A673 (cell line): ENCODE results near the gene HEXA. TPM values are rescaled to one million over a fixed set of nuclear protein-coding genes. Genes with fewer than 3 reads are reported as not detected.

Source experiments
- BruUV-seq: library from RNA; stranded (reverse); fragments of 400-500 nt; replicated peaks from 2 replicates; lab custom pipeline; 2021; lab: Mats Ljungman, UMichigan
- CTCF ChIA-PET: fragments of 300-600 bp; sonication (Branson Sonifier 250); formaldehyde crosslinking; loops from one replicate; lab custom pipeline; 2022; ENCODE audit warnings: antibody characterized with exemption; lab: Charles Lee
- POLR2A ChIA-PET: fragments of 300-600 bp; sonication (Branson Sonifier 250); formaldehyde crosslinking; loops from one replicate; lab custom pipeline; 2022; ENCODE audit warnings: antibody characterized with exemption; ENCODE audit not compliant: low non-redundant PET; lab: Charles Lee
- DNase-seq: peaks from one replicate; pipeline ENCODE4 v3.0.0-alpha.2; 2015; ENCODE audit warnings: low spot score
- H3K27ac ChIP-seq: fragments of 200-600 bp; sonication (generic); 2 replicates; pipeline ENCODE4 v1.5.1; 2016; ENCODE audit warnings: mixed run types, low read depth, mild to moderate bottlenecking, mixed read lengths, antibody characterized with exemption, low read length; ENCODE audit not compliant: poor library complexity, severe bottlenecking
- H3K27me3 ChIP-seq: fragments of 200-600 bp; sonication (generic); replicated peaks from 2 replicates; pipeline ENCODE4 v1.6.1; 2017; ENCODE audit warnings: mixed run types, low read depth, mild to moderate bottlenecking, mixed read lengths, antibody characterized with exemption, low read length; ENCODE audit not compliant: insufficient read depth, poor library complexity
- H3K36me3 ChIP-seq: fragments of 200-600 bp; sonication (generic); 2 replicates; pipeline ENCODE4 v1.6.1; 2016; ENCODE audit warnings: mixed run types, mild to moderate bottlenecking, mixed read lengths, antibody characterized with exemption, low read length; ENCODE audit not compliant: insufficient read depth, poor library complexity, severe bottlenecking
- H3K4me1 ChIP-seq: fragments of 200-600 bp; sonication (generic); 2 replicates; pipeline ENCODE4 v1.6.1; 2017; ENCODE audit warnings: mixed run types, mild to moderate bottlenecking, mixed read lengths, antibody characterized with exemption, low read length; ENCODE audit not compliant: insufficient read depth, poor library complexity, severe bottlenecking
- H3K4me3 ChIP-seq: fragments of 200-600 bp; sonication (generic); 2 replicates; pipeline ENCODE4 v1.5.1; 2016; ENCODE audit warnings: low read depth, mixed run types, mild to moderate bottlenecking, mixed read lengths, low read length; ENCODE audit not compliant: poor library complexity, severe bottlenecking
- H3K9me3 ChIP-seq: fragments of 200-600 bp; sonication (generic); 2 replicates; pipeline ENCODE4 v1.6.1; 2016; ENCODE audit warnings: mixed run types, low read depth, mild to moderate bottlenecking, mixed read lengths, antibody characterized with exemption, low read length; ENCODE audit not compliant: poor library complexity, severe bottlenecking
- CTCF ChIP-seq: fragments of 300-800, 200-600 bp; sonication (generic); conservative IDR thresholded peaks from 2 replicates; pipeline ENCODE4 v1.5.1; 2017; ENCODE audit warnings: low read depth, mild to moderate bottlenecking, antibody characterized with exemption, low read length, moderate library complexity, mixed read lengths
- EZH2 ChIP-seq: fragments of 200-600 bp; sonication (generic); IDR thresholded peaks from 2 replicates; pipeline ENCODE4 v1.6.1; 2017; ENCODE audit warnings: borderline replicate concordance, low read depth, mild to moderate bottlenecking, mixed read lengths, antibody characterized with exemption, low read length; ENCODE audit not compliant: poor library complexity, severe bottlenecking
- intact Hi-C: fragments of 100-400 bp; cut with micrococcal nuclease; formaldehyde crosslinking; loops from one replicate; pipeline ENCODE4 v1.10.0; 2022; ENCODE audit not compliant: unreplicated experiment
- total RNA-seq: library from RNA; stranded (reverse); gene quantifications from 2 replicates; pipeline ENCODE4 v1.2.3, GENCODE V29; 2021

HEXA gene
- total RNA-seq, 1 experiment from 2014 or later: 64.8 TPM

GRCh38 chr15:72387741-72388140 lies 11.9 kb upstream of the HEXA start:
- H3K27me3 ChIP-seq: peaks cover 62% of the 10 kb centered on the region

GRCh38 chr15:72382146-72382545 lies 6.3 kb upstream of the HEXA start:
- no peak for DNase-seq
- H3K27ac ChIP-seq: no peak overlapping the region
- no peaks in the 10 kb centered on the region for H3K36me3 ChIP-seq
- BruUV-seq: no TSS peak
- ChIA-PET POLR2A (no interaction called here), CTCF (no interaction called here)
- no peak for TF ChIP-seq EZH2
- TF ChIP-seq CTCF: peak; percentile 33; the same call in 1 of the 2 replicates
- no peaks in the 10 kb centered on the region for H3K9me3 ChIP-seq
- peaks cover 21% of the 10 kb centered on the region for H3K27me3 ChIP-seq
- no peak overlapping the region for H3K4me3 ChIP-seq
- peaks cover 9% of the 10 kb centered on the region for H3K4me1 ChIP-seq
- intact Hi-C loops: no loop called here

More at GRCh38 chr15:72387741-72388140, 11.9 kb upstream of the HEXA start:
- ChIA-PET CTCF (no interaction called here), POLR2A (no interaction called here)
- H3K36me3 ChIP-seq: no peaks in the 10 kb centered on the region
- DNase-seq: no peak
- no peak for TF ChIP-seq EZH2
- TF ChIP-seq CTCF: no peak
- no peak overlapping the region for H3K4me3 ChIP-seq
- no TSS peak for BruUV-seq
- no peak overlapping the region for H3K27ac ChIP-seq
- H3K4me1 ChIP-seq: no peaks in the 10 kb centered on the region
- no peaks in the 10 kb centered on the region for H3K9me3 ChIP-seq
- intact Hi-C loops: no loop called here

GRCh38 chr15:72380743-72381142 lies 4.9 kb upstream of the HEXA start:
- peaks cover 13% of the 10 kb centered on the region for H3K4me1 ChIP-seq
- peaks cover 18% of the 10 kb centered on the region for H3K27me3 ChIP-seq
- ChIA-PET POLR2A (no interaction called here), CTCF (no interaction called here)
- H3K4me3 ChIP-seq: no peak overlapping the region
- TF ChIP-seq EZH2 (no peak), CTCF (no peak)
- H3K27ac ChIP-seq: no peak overlapping the region
- H3K9me3 ChIP-seq: no peaks in the 10 kb centered on the region
- BruUV-seq: no TSS peak
- intact Hi-C loops: no loop called here
- DNase-seq: no peak
- H3K36me3 ChIP-seq: no peaks in the 10 kb centered on the region
